Kasumi-1 (cell line): ENCODE measurements around the gene DRP2.
A peak's percentile ranks its signal among the peaks of the same experiment; 100 is the strongest.
"Not testable (repeated sequence)": the region's sequence is repeated elsewhere in the genome, so short reads cannot be mapped to it uniquely, and the experiment has no call there.

Experiments
- DNase-seq, 2 experiments: peaks; one replicate each; lab custom pipeline; 2025; lab: John Stamatoyannopoulos, UW

Gene DRP2, protein sequence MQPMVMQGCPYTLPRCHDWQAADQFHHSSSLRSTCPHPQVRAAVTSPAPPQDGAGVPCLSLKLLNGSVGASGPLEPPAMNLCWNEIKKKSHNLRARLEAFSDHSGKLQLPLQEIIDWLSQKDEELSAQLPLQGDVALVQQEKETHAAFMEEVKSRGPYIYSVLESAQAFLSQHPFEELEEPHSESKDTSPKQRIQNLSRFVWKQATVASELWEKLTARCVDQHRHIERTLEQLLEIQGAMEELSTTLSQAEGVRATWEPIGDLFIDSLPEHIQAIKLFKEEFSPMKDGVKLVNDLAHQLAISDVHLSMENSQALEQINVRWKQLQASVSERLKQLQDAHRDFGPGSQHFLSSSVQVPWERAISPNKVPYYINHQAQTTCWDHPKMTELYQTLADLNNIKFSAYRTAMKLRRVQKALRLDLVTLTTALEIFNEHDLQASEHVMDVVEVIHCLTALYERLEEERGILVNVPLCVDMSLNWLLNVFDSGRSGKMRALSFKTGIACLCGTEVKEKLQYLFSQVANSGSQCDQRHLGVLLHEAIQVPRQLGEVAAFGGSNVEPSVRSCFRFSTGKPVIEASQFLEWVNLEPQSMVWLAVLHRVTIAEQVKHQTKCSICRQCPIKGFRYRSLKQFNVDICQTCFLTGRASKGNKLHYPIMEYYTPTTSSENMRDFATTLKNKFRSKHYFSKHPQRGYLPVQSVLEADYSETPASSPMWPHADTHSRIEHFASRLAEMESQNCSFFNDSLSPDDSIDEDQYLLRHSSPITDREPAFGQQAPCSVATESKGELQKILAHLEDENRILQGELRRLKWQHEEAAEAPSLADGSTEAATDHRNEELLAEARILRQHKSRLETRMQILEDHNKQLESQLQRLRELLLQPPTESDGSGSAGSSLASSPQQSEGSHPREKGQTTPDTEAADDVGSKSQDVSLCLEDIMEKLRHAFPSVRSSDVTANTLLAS

DNA sequence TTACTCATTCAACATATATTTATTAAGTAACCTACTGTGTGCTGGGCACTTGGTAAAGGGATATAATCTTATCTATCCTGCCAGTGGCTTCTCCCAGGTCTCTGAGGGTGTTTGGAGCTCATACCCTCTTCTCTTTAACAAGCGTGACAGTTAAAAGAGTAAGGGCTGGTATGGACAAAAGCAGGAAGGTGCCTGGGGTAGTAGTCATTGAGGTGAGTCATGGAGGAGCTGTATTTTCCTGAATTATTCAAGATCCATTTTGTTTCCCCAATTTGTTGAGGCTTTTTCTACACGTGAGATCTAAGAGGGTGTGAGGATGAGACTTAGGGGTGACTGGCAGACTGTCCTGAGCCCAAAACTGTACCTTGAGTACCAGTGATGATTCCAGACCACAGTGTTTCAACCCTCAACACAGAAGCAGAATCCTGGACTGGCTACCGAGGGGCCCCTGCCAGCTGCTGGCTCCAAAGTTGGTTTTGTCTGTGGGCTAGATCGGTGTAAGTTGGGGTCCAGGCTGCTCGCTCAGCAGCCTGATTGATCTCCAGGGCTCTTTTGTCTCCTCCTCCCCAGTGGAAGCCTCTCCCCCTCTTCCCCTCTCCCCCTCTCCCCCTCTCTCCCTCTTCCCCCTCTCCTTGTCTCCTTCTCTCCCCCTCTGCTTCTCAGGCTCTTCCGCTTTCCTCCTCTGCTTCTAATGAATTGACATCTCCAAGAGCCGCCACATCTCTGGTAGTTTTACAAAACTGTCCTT lies at the start of gene DRP2:
DRP2 (plus strand) TSS at position 671 of the 748 bp plus-strand sequence. CDS start 11,862 bp downstream, outside the sequence.
- DNase-seq = no peak

DNA sequence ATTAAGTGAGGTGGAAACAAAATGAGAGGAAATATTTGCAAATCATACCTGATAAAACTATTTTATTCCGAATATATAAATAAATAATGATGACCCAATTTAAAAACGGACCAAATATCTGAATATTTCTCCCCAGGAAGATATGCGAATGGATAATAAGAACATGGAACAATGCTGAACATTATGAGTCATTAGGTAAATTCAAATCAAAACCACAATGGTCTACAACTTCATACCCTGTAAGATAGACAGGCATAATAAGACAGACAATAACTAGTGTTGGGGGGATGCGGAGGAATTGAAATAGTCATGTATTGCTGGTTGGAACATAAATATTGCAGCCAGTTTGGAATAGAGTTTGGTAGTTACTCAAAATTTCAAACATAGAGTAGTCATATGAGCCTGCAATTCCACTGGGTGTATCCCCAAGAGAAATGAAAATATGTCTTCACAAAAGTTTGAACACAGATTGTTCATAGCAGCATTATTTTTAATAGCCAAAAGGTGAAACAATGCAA lies 47.6 kb upstream of the DRP2 start:
- DNase-seq = no peak

DNA sequence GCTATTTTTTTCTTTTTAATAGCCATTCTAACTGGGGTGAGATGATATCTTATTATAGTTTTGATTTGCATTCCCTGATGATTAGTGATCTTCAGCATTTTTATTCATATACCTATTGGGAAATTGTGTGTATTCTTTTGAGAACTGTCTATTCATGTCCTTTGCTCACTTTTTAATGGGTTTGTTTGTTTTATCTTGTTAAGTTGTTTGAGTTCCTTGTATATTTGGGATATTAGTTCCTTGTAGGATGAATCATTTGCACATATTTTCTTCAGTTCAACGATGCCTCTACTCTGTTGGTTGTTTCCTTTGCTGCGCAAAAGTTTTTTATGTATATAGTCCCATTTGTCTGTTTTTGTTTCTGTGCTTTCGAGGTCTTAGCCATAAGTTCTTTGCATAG lies 43.1 kb upstream of the DRP2 start:
- no peak for DNase-seq

DNA sequence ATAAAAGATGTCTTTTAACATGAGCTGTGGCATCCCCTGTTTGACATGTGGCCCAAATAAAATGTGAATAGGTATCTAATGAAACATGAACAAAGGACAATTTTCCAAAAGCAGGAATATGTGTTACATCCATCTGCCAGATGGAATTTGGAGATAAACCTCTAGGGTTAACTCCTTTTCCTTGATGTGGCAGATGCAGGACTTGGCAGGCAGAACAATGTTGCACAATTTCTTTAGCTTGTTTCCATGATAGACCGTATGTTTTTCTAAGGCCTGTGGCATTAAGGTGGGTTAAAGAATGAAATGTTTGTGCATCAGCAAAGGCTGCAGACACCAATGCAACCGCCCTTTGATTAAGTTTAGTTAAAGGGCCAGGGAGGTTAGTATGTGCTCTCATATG lies 34.7 kb upstream of the DRP2 start:
- not testable (repeated sequence) for DNase-seq

DNA sequence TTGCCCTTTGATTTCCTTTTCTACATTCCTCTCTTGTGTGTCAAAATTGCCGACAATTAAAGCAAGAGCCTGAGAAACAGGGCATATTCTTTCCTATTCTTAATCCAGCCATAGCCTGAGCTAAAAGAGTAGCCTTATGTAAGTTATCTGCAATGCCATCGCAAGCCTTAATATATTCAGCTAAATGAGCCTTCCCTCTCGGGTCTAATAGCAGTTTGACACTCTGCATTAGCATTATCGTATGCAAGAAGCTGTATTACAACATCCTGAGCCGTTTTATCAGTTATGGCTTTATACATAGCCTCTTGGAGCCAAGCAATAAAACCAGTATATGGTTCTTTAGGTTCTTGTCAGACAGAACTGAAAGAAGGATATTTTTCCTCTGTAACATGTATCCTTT lies 31.6 kb upstream of the DRP2 start:
- DNase-seq = not testable (repeated sequence)

DNA sequence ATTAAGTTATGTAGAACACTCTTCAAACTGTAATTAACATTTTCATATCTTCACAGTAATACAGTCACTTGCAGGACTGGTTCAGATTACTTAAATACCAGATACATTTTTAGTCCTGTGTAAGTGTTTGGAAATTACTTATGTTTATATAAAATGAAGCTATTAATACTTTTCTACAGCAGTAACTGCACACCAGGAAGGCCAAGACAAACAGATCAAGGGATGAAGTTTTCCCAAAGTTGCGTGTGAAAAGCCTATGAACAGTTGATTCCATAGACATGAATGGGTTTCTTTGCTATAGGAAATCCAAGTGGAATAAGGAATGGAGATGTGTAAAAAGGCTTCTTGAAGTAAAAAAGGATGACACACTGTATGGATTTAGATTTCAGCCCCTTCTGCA lies 28.9 kb upstream of the DRP2 start:
- no peak for DNase-seq

DNA sequence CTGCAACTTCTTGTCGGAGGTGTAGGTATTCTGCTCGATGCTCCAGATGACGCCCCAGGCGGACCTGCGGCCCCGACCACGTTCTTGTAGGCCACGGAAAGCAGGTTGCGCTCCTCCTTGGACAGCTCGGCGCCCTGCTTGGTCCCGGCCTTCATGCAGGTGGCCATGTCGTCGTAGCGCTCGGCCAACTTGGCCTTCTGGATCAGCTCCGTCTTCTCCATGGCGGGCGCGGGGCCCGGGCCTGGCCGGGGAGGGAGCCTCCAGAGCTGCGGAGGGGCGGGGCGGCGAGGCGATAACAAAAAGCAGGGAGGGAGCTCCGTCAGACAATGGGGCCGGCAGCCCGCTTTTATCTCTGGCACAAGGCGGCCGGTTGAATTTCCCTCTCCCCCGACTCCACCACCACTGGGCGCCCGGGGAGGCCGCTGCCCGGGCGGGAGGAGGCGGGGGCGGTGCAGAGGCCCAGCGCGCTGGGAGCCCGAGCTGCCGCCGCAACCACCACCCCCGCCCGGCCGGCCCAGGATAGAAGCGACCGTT lies 28.3 kb upstream of the DRP2 start:
- DNase-seq = no peak

DNA sequence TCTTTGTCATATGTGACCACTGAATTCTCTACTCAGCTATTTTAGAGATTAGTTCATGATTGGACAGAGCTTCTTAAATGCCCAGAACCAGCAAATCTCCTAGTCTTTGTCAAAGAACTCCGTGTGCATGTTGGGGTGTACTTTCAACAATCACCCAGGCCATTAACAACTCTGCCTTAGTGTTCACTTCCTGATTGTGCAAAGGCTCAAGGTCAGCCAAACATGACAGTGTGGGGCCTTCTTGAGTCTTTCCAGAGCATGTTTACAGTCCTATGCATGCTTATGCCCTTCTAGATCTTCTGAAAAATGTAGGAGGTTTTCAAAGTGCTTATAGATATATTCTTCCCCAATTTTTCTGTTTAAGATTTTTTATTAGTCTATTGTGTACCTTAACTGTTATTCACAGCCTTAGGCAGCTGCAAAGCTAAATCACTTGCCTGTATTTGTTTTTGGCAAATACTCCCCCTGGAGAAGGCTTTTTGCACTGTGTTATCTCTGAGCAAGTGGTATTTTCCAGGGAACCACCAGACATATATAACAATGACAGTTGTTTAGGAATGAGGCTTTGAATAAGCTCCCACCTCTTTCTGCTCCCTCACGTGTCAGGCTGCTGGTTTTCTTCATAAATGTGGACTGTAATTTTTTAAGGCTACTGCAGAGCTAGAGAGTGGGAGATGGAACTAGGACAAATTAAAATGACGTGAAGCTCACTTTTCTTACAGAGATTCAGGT lies 24.0 kb upstream of the DRP2 start:
- DNase-seq = no peak

DNA sequence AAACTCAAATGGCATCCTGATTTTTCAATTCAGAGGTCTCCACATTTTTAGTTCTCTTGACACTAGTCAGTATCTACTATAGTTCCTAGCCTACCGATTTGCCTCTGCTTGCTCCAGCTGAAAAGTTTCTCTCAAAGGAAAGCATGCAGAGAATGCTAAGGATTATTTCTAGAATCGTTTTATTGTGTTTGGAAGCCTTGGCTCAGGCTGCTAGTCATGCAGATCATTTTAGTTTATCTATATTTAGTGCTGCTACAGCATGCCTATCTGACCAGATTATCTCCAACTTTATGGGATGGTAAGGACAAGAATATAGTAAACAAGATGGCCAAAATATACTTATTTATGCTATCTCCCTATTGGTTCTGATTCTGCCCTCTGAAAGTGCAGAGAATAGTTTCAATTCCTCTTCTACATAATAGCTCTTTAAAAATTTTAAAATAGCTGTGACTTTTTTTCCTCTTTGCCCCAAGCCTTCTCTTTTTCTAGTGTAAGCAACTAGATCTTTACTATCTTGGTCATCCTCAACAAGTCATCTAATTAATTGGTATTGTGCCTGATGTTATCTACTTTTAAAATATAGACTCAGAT lies 15.7 kb upstream of the DRP2 start:
- DNase-seq = no peak

DNA sequence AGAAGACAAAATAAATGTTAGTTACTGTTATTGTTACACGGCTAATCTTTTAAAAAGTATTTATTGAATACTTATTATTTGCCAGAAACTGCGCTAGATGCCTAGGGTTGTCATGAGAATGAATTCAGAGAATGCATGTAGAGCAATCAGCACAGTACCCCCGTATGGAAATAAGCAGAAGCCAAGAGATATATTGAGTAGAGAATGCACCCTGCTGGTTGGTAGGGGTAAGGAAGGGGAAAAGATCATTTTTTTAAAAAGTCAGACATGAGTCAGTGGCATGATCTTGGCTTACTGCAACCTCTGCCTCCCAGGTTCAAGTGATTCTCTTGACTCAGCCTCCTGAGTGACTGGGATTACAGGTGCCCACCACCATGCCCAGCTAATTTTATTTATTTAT lies 13.1 kb upstream of the DRP2 start:
- peak; percentile 45 to 53 for DNase-seq

DNA sequence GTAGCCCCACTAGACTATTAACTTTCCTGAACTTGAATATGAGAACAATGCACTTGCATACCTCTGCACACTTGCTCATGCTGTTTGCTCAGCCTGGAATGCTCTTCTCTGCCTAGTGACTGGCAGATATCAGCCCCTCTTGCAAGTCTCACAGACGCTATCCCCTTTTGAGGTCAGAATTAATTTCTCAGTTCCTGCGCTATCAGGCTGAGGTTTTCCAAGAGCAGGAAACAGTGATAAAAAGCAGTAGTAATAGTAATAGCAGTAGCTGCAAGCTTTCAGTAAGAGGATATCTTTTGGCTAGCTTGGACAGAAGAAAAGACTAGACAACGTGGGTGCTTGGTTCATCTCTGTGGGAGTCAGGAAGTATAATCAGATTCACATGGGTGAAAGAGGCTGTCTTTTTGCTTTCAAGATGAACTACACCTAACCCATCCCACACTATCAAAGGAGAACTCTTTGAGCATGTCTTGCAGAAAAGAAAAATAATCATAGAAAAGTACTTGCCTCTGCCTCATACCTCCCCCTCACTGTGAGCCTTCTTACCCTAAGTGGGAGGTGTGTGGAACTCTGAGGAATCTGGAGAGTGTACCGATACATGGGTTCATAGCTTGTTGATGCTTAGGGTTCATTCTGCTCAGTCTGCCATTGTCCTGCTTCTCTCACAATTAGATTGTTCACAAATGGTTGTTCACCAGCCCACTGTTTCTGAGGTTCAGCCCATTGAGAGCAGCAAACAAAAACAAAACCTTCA lies 11.3 kb upstream of the DRP2 start:
- no peak for DNase-seq

DNA sequence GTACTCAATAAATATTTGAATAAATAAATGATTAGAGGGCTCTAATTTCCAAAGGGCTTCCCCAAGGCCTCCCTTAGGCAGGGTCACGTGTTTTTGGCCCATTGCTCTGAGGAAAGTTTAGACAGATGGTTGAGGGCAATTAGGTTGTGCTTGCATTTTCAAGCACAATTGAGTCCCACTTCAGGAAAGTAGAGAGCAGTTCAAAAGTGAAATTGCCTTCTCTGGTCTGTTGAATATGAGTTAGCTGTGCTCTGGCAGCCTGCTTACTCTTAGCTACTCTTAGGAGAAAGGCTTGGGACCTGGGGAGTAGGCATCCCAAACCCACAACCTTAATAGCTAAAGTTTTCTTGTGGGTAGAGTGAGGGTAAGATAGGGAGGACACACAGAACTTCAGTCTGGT lies 9.0 kb upstream of the DRP2 start:
- DNase-seq = no peak

DNA sequence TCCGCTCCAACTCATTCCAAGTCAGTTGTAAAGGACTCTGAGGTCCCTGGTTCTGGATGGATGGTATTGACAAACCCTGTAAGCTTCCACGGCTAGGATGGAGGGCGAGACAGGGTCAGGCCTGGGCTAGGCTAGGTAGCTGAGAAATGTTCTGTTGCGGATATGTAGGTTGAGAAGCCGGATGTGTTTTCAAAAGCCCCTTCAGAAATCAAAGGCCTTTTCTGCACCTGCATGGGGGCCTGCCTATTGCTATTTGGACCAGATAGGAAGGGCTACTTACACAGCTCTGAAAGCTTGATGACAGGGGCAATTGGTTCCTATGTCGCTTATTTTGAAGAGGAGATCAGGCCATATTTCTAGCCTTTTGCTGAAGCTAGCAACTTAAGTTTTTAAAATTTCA lies 1.9 kb upstream of the DRP2 start:
- DNase-seq = no peak

DNA sequence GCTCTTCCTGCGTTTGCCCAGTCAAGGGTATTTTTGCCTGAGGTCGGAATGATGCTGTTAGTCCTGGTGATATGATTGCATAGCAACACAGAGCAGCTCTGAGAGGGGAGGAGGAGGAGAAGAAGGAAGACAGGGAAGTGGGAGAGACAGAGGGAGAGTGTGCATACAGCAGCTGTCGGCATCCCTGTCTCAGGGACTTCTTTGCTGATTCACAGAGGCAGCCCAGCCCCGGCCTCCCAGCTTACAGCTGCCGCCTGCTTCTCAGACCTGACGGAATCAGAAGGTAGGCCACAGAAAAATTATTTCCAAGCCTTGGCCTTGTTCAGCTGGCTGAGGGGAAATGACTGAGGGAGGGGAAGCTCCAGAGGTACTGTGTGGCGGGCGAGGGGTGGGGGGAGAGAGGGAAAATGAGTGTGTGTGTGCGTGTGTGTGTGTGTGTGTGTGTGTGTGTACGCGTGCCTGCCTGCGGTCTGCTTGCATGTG lies 319 bp downstream of the DRP2 start:
- no peak for DNase-seq

DNA sequence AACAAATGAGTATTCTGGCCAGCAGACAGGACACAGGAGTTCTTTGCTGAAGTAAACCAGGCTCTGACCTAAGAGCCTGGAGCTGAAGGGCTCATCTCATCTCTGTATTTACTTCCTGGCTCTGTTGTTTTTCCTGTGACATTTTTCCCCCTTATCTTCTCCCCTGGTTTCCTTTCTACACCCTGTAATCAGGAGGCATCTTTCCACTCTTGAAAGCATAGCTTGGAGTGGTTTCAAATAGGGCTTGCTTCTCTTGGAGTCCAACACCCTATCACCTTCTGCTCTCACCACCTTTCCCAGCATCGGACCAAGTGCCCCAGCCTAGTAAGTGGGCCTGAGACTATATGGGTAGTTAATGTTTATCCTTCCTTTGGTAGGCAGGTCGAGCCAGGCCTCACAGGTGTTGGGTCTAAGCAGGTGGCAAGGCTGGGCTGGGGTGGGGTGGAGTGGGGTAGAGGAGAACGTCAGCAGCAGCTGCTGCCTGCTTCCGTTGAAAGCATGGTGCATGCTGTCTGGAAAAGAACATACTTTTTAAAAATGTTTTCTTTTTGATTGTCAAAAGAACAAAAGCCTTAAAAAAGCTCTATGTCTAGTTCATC lies 1.2 kb downstream of the DRP2 start:
- no peak for DNase-seq

DNA sequence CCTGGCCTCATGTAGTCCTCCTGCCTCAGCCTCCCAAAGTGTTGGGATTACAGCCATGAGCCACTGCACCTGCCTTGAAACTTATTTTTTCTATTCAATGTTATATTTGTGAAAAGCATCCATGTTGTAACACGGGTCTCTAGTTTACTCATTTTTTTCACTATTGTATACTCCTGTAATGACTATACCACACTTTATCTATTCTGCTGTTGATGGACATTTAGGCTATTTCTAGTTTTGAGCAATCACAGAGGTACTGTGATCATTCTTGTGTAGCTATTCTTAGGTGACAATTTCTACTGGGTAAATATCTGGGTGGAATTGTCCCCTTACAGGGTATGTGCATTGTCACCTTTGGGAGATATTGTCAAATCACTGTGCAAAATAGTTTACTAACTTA lies 3.6 kb downstream of the DRP2 start:
- no peak for DNase-seq

DNA sequence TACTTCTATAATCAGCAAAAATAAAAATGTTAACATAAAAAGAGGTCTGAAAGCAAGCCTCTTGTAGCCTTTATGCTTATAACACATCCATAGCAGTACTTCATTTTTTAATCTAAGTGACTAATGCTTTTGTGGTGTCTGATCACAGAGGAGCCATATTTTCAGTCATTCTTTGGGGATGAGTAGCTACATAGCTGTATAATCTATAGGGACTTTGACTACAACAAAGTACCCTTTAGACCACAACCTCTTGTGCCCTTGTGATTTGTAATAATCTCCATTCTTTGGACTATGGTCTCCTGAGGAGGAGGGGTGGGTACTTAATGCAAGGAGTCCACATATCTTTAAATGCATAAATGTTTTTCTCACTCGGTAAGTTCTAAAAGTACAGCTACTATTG lies 9.6 kb downstream of the DRP2 start:
- DNase-seq = no peak

DNA sequence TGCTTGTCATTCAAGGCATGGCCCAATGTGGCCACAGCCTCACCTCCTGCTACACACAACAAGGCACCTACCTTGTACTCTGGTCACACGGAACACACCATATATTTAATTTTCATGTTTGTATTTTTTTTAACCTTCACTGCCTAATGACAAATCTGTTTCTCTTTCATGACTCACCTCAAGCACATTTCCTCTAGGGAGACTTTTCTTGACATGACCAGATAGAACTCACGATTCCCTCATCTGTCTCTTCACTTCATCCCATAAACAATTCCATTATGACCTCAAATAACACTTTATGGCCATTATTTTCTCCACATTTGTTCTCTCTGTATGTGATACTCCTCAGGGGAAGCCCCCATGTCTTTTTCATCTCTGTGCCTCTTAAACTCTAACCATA lies 11.1 kb downstream of the DRP2 start:
- DNase-seq = no peak

DNA sequence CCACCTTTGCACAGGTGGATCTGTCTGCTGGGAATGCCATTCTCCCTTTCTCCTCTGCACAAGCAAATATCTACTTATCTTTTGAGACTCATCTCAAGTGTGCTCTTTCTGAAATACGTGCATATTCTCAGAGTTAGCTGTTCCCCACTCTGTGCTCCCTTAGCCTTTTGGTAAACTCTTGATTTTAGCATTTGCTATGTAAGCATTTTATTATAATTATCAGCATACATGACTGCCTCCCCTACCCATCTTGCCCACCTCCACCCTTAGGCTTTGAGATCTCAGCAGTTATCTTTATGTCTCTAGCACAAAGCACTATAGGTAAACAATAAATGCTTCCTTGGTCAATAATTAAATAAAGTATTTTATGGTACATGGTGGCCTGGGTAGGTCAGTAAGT lies 11.5 kb downstream of the DRP2 start:
- DNase-seq = no peak
